K562 (cell line): ENCODE measurements around the gene LAMA2. TPM values are rescaled to one million over a fixed set of nuclear protein-coding genes. Genes with fewer than 3 reads are reported as not detected.

Experiments
- ATAC-seq: fragments of 200-7000 bp; cut with Tn5 transposase; 3 replicates; pipeline ENCODE4 v1.9.1; 2020; ENCODE audit warnings: moderate library complexity
- BruUV-seq: library from RNA; stranded (reverse); fragments of 400-500 nt; replicated peaks from 2 replicates; lab custom pipeline; 2021; lab: Mats Ljungman, UMichigan
- CTCF ChIA-PET: fragments of 300-600 bp; formaldehyde crosslinking; extraction: SDS; loops from one replicate; lab custom pipeline; 2021; ENCODE audit warnings: low intra/inter-chr PET ratio; lab: Yijun Ruan, JAX
- POLR2A ChIA-PET: fragments of 300-600, 350-650 bp; sonication (Branson Sonifier 250); formaldehyde crosslinking; extraction: SDS; loops from one replicate; lab custom pipeline; 2021; ENCODE audit warnings: antibody characterized with exemption, inconsistent platforms; lab: Yijun Ruan, JAX
- DNase-seq, 4 experiments: peaks; one replicate each; pipeline versions ENCODE4 v3.0.0 to v3.0.0-alpha.2; 2011 to 2018; ENCODE audit warnings: low spot score in 3 of 4, mixed read lengths in 3 of 4; ENCODE audit errors: extremely low read depth in 1 of 4
- FAIRE-seq: peaks from 2 replicates; lab custom pipeline; 2011; peaks lifted over from hg19 to GRCh38; lab: Jason Lieb, UNC
- H2AFZ ChIP-seq: 2 replicates; pipeline ENCODE4 v1.6.0; 2011; ENCODE audit warnings: low read depth, low read length, control low read depth, inconsistent platforms
- H3K27ac ChIP-seq: fragments of 200-600 bp; 3 replicates; pipeline ENCODE4 v1.8.0; 2011; ENCODE audit warnings: low read depth, mild to moderate bottlenecking, control low read depth, inconsistent platforms, low read length, moderate library complexity, mixed read lengths; ENCODE audit errors: extremely low read depth
- H3K27me3 ChIP-seq, 2 experiments: fragments of 300-600 bp in 1 of 2; 2 replicates in 1 of 2; 3 replicates in 1 of 2; pipeline versions ENCODE4 v1.6.0 to v1.8.0; 2011; ENCODE audit warnings: inconsistent platforms in 2 of 2, low read length in 2 of 2, mild to moderate bottlenecking in 1 of 2, mixed read lengths in 1 of 2, moderate library complexity in 1 of 2; ENCODE audit not compliant: control insufficient read depth in 2 of 2, insufficient read depth in 2 of 2
- H3K36me3 ChIP-seq: fragments of 300-600 bp; 3 replicates; pipeline ENCODE4 v1.8.0; 2011; ENCODE audit warnings: mild to moderate bottlenecking, low read length, inconsistent platforms; ENCODE audit not compliant: control insufficient read depth, insufficient read depth
- H3K4me1 ChIP-seq, 2 experiments: fragments of 200-600 bp in 1 of 2; replicated peaks in 1 of 2; 2 replicates in 1 of 2; 3 replicates in 1 of 2; pipeline versions ENCODE4 v1.5.1 to v1.8.0; 2011; ENCODE audit warnings: inconsistent platforms in 2 of 2, low read length in 2 of 2, mild to moderate bottlenecking in 1 of 2, mixed read lengths in 1 of 2, moderate library complexity in 1 of 2; ENCODE audit not compliant: control insufficient read depth in 2 of 2, insufficient read depth in 2 of 2
- H3K4me2 ChIP-seq: 2 replicates; pipeline ENCODE4 v1.6.1; 2011; ENCODE audit warnings: low read length, control low read depth, inconsistent platforms, mixed read lengths; ENCODE audit not compliant: insufficient read depth
- H3K4me3 ChIP-seq: fragments of 200-600 bp; sonication (generic), shearing (Covaris generic); 2 replicates; pipeline ENCODE4 v1.5.1; 2016; ENCODE audit warnings: control low read depth, inconsistent platforms
- H3K79me2 ChIP-seq: fragments of 200-600 bp; 3 replicates; pipeline ENCODE4 v1.8.0; 2011; ENCODE audit warnings: low read length, inconsistent platforms; ENCODE audit not compliant: control insufficient read depth, insufficient read depth
- H3K9ac ChIP-seq, 2 experiments: 2 replicates each; pipeline versions ENCODE4 v1.6.0 to v1.6.1; 2011; ENCODE audit warnings: low read depth in 2 of 2, low read length in 2 of 2, control low read depth in 1 of 2, inconsistent platforms in 1 of 2, mild to moderate bottlenecking in 1 of 2, mixed read lengths in 1 of 2; ENCODE audit not compliant: insufficient read depth in 1 of 2
- H3K9me1 ChIP-seq: one replicate; pipeline ENCODE4 v1.6.0; 2011; ENCODE audit warnings: inconsistent platforms, mild to moderate bottlenecking, low read length, moderate library complexity; ENCODE audit not compliant: control insufficient read depth, insufficient read depth
- H3K9me3 ChIP-seq: replicated peaks from 2 replicates; pipeline ENCODE4 v1.5.1; 2011; ENCODE audit warnings: low read depth, low read length, inconsistent platforms; ENCODE audit not compliant: control insufficient read depth, insufficient read depth
- H4K20me1 ChIP-seq: replicated peaks from 2 replicates; pipeline ENCODE4 v1.6.1; 2011; ENCODE audit warnings: low read length, inconsistent platforms, mixed read lengths; ENCODE audit not compliant: control insufficient read depth, insufficient read depth
- ADNP ChIP-seq: fragments of 200-800 bp; sonication (Bioruptor generic); IDR thresholded peaks from 2 replicates; pipeline ENCODE4 v1.6.1; 2016; ENCODE audit warnings: missing genetic modification characterization, missing compliant biosample characterization
- ARHGAP35 ChIP-seq: fragments of 450-650 bp; IDR thresholded peaks from 2 replicates; pipeline ENCODE4 v1.6.1; 2018; ENCODE audit not compliant: partially characterized antibody
- BCOR ChIP-seq: fragments of 450-650 bp; IDR thresholded peaks from 2 replicates; pipeline ENCODE4 v1.6.1; 2016
- CHD2 ChIP-seq: IDR thresholded peaks from 2 replicates; pipeline ENCODE4 v1.6.1; 2011; ENCODE audit warnings: low read depth, low read length
- CREB3 ChIP-seq: fragments of 450-650 bp; conservative IDR thresholded peaks from 2 replicates; pipeline ENCODE4 v1.6.1; 2016; ENCODE audit warnings: missing genetic modification characterization, low read depth, mild to moderate bottlenecking, missing compliant biosample characterization, moderate library complexity
- GABPB2 ChIP-seq: fragments of 250-450 bp; sonication (Bioruptor Pico); conservative IDR thresholded peaks from 2 replicates; pipeline ENCODE4 v1.5.1; 2021; ENCODE audit warnings: mild to moderate bottlenecking
- HBP1 ChIP-seq: fragments of 450-650 bp; formaldehyde crosslinking; IDR thresholded peaks from 2 replicates; pipeline ENCODE4 v1.4.0; 2022; ENCODE audit warnings: missing genetic modification characterization
- HDAC6 ChIP-seq: IDR thresholded peaks from 2 replicates; pipeline ENCODE4 v1.6.1; 2012; ENCODE audit warnings: low read depth, mild to moderate bottlenecking, control low read depth, inconsistent platforms, low read length, moderate library complexity
- HIVEP1 ChIP-seq: fragments of 250-450 bp; sonication (Bioruptor Pico); IDR thresholded peaks from 2 replicates; pipeline ENCODE4 v1.4.0; 2020; ENCODE audit warnings: mild to moderate bottlenecking
- JUN ChIP-seq, 2 experiments: sonication (generic) in 1 of 2; formaldehyde crosslinking in 1 of 2; IDR thresholded peaks; 2 replicates each; pipeline versions ENCODE4 v1.6.1 to v1.8.0; 2012 to 2022; ENCODE audit warnings: borderline replicate concordance in 2 of 2, mild to moderate bottlenecking in 2 of 2, improper control_type of control experiment in 1 of 2, low read depth in 1 of 2, low read length in 1 of 2, missing genetic modification reagents in 1 of 2
- KLF13 ChIP-seq: fragments of 450-650 bp; IDR thresholded peaks from 2 replicates; pipeline ENCODE4 v1.6.1; 2016; ENCODE audit warnings: missing genetic modification characterization, low read depth, mild to moderate bottlenecking, missing compliant biosample characterization, moderate library complexity, borderline replicate concordance
- MCM3 ChIP-seq: fragments of 450-650 bp; IDR thresholded peaks from 2 replicates; pipeline ENCODE4 v1.6.1; 2016
- MYC ChIP-seq, 2 experiments: fragments of 250-450 bp in 1 of 2; sonication (Bioruptor Pico) in 1 of 2; IDR thresholded peaks; 2 replicates each; pipeline versions ENCODE4 v1.5.1 to v1.6.1; 2012 to 2021; ENCODE audit warnings: low read depth in 2 of 2, borderline replicate concordance in 1 of 2, improper control_type of control experiment in 1 of 2, low read length in 1 of 2, mild to moderate bottlenecking in 1 of 2, moderate library complexity in 1 of 2
- RBM17 ChIP-seq: fragments of 200-400 bp; formaldehyde crosslinking; IDR thresholded peaks from 2 replicates; pipeline ENCODE4 v1.6.1; 2017; ENCODE audit warnings: low read depth, mild to moderate bottlenecking, low read length, borderline replicate concordance
- SMAD4 ChIP-seq: fragments of 250-450 bp; sonication (Bioruptor Pico); conservative IDR thresholded peaks from 2 replicates; pipeline ENCODE4 v1.8.0; 2021; ENCODE audit warnings: inconsistent platforms, mild to moderate bottlenecking, moderate library complexity
- SMARCE1 ChIP-seq: fragments of 450-650 bp; IDR thresholded peaks from 2 replicates; pipeline ENCODE4 v1.7.1; 2016; ENCODE audit warnings: mild to moderate bottlenecking
- ZKSCAN8 ChIP-seq: fragments of 200-800 bp; sonication (Bioruptor generic); IDR thresholded peaks from 2 replicates; pipeline ENCODE4 v1.6.1; 2016; ENCODE audit warnings: missing genetic modification characterization, missing compliant biosample characterization
- WGBS: fragments of 100-300 bp; shearing (Covaris generic); methylation state at CpG from one replicate; pipeline ENCODE4 v1.1.6; 2016; ENCODE audit warnings: low coverage, mixed read lengths; ENCODE audit not compliant: insufficient coverage; ENCODE audit errors: missing lambda C conversion rate; 5-methylcytosine and 5-hydroxymethylcytosine counted together
- in situ Hi-C: fragments of 300-500 bp; cut with MboI; formaldehyde crosslinking; loops from 4 replicates; pipeline ENCODE4 v1.15.0; 2018; ENCODE audit warnings: inconsistent platforms, mixed read lengths
- intact Hi-C: fragments of 100-400 bp; cut with micrococcal nuclease; formaldehyde crosslinking; loops from 2 replicates; pipeline ENCODE4 v1.14.2; 2022
- polyA plus RNA-seq, 8 experiments: library from polyadenylated mRNA; depleted of rRNA in 4 of 8; stranded (reverse) in 5 of 8; unstranded in 3 of 8; fragments of >200 nt; fragmentation: Nextera tagmentation in 2 of 8; fragmentation: Illumina TruSeq in 1 of 8; extraction: Ambion mirVana in 2 of 8; extraction: Trizol in 1 of 8; gene quantifications; 2 replicates each; pipeline versions ENCODE4 v1.2.1 to v1.2.3, GENCODE V29; 2011 to 2014; ENCODE audit warnings: inconsistent platforms in 1 of 8, missing spikeins in 1 of 8
- total RNA-seq, 7 experiments: library from RNA; depleted of rRNA in 6 of 7; stranded (reverse); fragments of >200 nt in 6 of 7; fragmentation: Illumina TruSeq in 2 of 7; extraction: Trizol in 2 of 7; gene quantifications; 2 replicates each; pipeline versions ENCODE4 v1.2.1 to v1.2.3, GENCODE V29; 2011 to 2021; ENCODE audit warnings: low replicate concordance in 1 of 7

LAMA2 gene
- total and polyA plus RNA-seq, 9 of the 15 experiments (the other 6 are each of a cell fraction or from before 2014, with no cell fraction given): 0.04 to 1.5 (median 0.36) TPM

- 0% methylated on average over 2 of the region's 2 CpGs for WGBS
- DNase-seq (no peak), FAIRE-seq (no peak), ATAC-seq (no peak)
- no peak overlapping the region for H3K4me3 ChIP-seq
- H4K20me1 ChIP-seq: no peaks in the 10 kb centered on the region
- H3K36me3 ChIP-seq: no peaks in the 10 kb centered on the region
- in situ Hi-C loops (no loop called here), intact Hi-C loops (no loop called here)
- H3K9me1 ChIP-seq: no peaks in the 10 kb centered on the region
- H3K4me1 ChIP-seq: no peaks in the 10 kb centered on the region
- no peaks in the 10 kb centered on the region for H3K79me2 ChIP-seq
- POLR2A ChIA-PET: interaction anchor here (0.9 kb wide), 1 partner anchor 248 kb away, joined by 5 read pairs; no protein-coding TSS in a partner anchor
- H2AFZ ChIP-seq: no peak overlapping the region
- no TSS peak for BruUV-seq
- no peaks in the 10 kb centered on the region; the same call in 1 of the 2 replicates for H3K9me3 ChIP-seq
- no peak overlapping the region for H3K9ac ChIP-seq
- H3K4me2 ChIP-seq: no peak overlapping the region
- no peak overlapping the region for H3K27ac ChIP-seq
- no peaks in the 10 kb centered on the region for H3K27me3 ChIP-seq
- CTCF ChIA-PET: no interaction called here
- TF ChIP-seq HBP1 (CRISPR knock-in tag) (no peak), ADNP (tag) (no peak), HIVEP1 (CRISPR knock-in tag) (no peak), HDAC6 (no peak), RBM17 (no peak), GABPB2 (CRISPR knock-in tag) (no peak), MCM3 (no peak), SMARCE1 (no peak), CREB3 (tag) (no peak), ZKSCAN8 (no peak), BCOR (no peak), ARHGAP35 (no peak), SMAD4 (CRISPR knock-in tag) (no peak), JUN (IDR thresholded peaks at IDR 0.05; ENCODE audit: borderline replicate concordance, low read depth, low read length) (no peak), JUN (CRISPR knock-in tag; IDR thresholded peaks at IDR 0.05; ENCODE audit: borderline replicate concordance) (no peak), KLF13 (no peak), CHD2 (no peak), MYC (IDR thresholded peaks at IDR 0.05; ENCODE audit: low read depth, low read length) (no peak), MYC (CRISPR knock-in tag; IDR thresholded peaks at IDR 0.05; ENCODE audit: borderline replicate concordance, low read depth) (no peak)
Measured at GRCh38 chr6:129321303-129321702, 438.4 kb downstream of the LAMA2 start.
